ENCODE results near the gene UBE2L3. TPM values are rescaled to one million over a fixed set of nuclear protein-coding genes. Genes with fewer than 3 reads are reported as not detected.
A peak's percentile ranks its signal among the peaks of the same experiment; 100 is the strongest.

UBE2L3 gene
- polyA plus RNA-seq, 1 donor from 2014 or later = 106 TPM

DNA sequence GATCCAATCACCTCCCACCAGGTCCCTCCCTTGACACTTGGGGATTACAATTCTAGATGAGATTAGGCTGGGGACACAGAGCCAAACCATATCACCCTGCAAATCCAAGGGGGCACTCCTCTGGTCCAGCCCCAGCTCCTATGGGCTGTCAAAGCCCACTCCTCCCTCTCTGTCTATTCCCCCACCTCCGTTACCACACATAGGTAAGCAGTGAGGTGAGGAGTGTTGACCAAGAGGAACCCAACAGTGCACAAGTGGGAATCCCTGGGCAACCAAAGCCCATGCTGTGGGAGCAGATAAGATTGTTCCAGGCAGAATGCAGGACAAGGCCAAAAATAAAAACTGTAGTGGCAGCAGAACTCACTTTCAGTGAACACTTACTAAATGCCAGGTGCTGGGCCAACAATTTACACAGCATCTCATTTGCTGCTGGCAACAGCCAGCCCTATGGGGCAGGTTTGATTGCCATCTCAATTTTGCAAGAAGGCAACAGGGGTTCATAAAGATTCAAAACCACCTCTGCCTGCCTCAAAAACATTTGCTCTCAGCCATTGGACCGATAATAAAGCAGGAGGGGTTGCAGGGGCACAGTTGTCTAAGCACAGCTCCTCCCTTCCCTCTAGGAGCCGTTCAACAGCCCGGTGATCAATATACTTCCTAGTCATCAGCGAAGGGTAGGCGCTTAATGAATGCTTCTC lies 83.5 kb downstream of the UBE2L3 start:
- Mint-ChIP-seq H3K4me1 (peaks cover 11 to 20% (median 18%) of the 10 kb centered on the region in 3 donors), H3K4me3 (peak overlapping the region; percentile 86 to 94 (median 92)), H3K27ac (peak overlapping the region in 1 of 3 donors; percentile 4), H3K27me3 (no peaks in the 10 kb centered on the region), H3K36me3 (peaks cover 3% of the 10 kb centered on the region), H3K9me3 (no peaks in the 10 kb centered on the region)

DNA sequence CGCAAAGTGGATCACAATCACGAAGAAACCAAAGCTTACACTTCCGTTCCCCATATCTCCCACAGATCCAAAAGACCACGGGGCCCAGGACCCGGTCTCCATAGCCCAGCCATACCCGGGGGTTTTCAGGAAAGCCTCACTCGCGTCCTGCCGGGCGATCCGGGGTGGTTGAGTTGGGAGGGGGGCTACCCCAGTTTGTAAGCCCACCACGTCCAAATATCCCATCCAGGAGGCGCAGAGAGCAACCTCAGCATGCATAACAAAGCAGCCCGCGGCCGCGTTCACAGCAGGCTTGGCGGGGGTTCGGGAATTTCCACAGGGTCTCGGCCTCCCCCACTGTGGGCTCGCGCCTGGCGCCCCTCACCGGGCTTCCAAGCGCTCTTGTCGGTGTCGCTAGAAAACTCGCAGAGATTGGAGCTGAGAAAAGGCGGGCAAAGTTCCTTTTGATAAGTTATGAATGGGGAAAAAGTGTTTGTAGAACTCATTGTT lies 84.1 kb downstream of the UBE2L3 start:
- no peaks in the 10 kb centered on the region for H3K9me3 Mint-ChIP-seq
- H3K36me3 Mint-ChIP-seq = peaks cover 3% of the 10 kb centered on the region
- no peaks in the 10 kb centered on the region for H3K27me3 Mint-ChIP-seq
- H3K27ac Mint-ChIP-seq = peak overlapping the region in 2 of 3 donors; percentile 54 to 68
- H3K4me3 Mint-ChIP-seq = peak overlapping the region; percentile 86 to 94 (median 92)
- H3K4me1 Mint-ChIP-seq = peaks cover 12 to 18% (median 17%) of the 10 kb centered on the region in 3 donors

DNA sequence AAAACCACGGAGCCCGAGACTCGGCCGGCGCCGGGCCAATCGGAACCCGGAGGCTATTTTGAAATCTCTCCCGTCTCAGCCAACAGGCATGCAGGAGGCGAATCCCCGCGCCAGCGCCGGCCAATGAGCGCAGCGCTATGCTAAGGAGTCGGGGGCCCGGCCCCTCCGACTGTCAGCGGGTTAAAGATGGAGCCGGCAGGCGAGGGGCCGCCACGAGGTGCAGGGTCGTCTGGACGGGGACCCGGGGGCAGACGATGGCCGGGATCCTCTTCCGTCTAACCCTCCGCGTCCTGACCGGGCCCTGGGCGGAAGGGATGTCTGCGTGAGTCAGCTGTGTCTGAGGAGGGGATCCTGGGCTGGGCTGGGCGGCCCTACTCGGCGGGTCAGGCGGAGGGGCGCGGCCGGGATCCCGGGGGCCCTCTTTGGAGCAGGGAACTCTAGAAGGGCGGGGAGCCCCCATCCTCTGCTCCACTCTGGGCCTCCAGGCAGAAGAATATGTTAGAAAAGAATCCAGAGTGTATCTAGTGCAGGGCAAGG lies 84.6 kb downstream of the UBE2L3 start:
- Mint-ChIP-seq H3K4me1 (peaks cover 13 to 19% (median 14%) of the 10 kb centered on the region in 3 donors), H3K27ac (peak overlapping the region in 2 of 3 donors; percentile 54 to 68), H3K4me3 (peak overlapping the region; percentile 86 to 94 (median 92)), H3K9me3 (no peaks in the 10 kb centered on the region), H3K27me3 (no peaks in the 10 kb centered on the region), H3K36me3 (peaks cover 2% of the 10 kb centered on the region)

DNA sequence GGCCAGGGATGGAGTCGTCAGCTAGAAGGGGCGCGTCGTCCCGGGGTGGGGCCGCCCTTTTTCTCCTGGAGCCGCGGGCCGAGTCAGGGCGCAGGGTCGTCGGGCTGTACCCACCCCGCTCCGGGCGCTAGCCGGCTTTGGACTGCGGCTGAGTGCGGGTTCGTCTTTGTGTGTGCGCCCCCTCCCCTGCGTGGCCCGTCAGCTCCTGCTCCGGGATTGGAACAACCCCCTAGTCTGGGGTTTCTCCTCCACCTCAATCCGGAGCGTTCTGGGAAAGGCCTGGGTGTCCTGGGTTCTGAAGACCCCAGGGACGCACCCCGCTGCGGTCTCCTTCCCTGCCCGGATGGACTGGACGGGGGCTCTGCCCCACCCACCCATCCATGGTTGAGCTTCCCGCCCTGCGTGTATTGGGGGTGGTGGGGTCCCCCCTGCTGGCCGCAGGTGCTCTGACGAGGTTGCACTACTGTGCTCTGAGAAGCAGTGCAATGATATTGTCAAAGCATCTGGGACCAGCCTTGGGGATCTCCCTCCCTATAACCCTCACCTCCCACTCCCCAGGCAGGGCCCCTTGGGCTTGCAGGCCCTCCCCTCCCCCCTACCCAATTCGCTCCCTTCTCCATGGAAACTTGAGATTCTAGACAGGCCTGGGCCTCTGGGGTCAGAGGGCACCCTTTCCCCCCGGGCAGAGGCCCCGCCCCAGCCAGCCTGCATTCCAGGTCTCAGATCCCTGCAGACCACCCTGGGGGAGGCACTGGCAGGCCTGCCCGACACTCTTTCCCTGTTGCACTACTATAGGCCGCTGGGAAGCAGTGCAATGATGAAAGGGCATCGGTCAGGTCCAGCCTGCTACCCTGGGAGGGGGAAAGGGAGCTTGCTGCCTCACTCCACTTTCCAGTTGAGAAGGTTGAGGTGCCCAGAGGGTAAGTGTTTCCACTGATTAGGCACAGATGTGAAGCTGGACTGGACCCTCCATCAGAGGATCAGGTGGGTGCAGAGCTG lies 85.3 kb downstream of the UBE2L3 start:
- peak overlapping the region in 2 of 3 donors; percentile 12 to 39 for H3K27ac Mint-ChIP-seq
- peak overlapping the region; percentile 30 to 94 (median 76) for H3K4me3 Mint-ChIP-seq
- H3K4me1 Mint-ChIP-seq = peaks cover 13 to 19% (median 14%) of the 10 kb centered on the region in 3 donors
- H3K9me3 Mint-ChIP-seq = no peaks in the 10 kb centered on the region
- H3K27me3 Mint-ChIP-seq = no peaks in the 10 kb centered on the region
- peaks cover 2% of the 10 kb centered on the region for H3K36me3 Mint-ChIP-seq

DNA sequence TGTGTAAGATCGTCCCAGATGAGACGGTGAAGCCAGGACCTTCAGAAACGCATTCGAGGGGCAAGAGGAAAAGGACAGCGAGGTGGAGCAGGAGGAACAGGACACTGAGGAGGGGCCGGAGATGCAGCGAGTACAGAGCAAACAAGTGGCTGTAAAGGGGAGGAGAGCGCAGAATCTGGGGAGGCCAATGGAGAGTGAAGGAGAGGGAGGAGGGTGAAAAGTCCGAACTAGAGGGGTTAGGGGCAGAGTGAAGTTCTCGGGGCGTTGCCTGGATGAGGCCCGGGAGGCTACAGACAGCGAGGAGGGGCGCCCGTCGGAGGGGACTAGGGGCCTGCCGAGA lies 89.5 kb downstream of the UBE2L3 start:
- Mint-ChIP-seq H3K9me3 (no peaks in the 10 kb centered on the region), H3K27me3 (no peaks in the 10 kb centered on the region), H3K27ac (no peak overlapping the region), H3K4me3 (peak overlapping the region; percentile 80 to 89 (median 84)), H3K36me3 (no peaks in the 10 kb centered on the region), H3K4me1 (peaks cover 5 to 9% (median 8%) of the 10 kb centered on the region in 3 donors)

DNA sequence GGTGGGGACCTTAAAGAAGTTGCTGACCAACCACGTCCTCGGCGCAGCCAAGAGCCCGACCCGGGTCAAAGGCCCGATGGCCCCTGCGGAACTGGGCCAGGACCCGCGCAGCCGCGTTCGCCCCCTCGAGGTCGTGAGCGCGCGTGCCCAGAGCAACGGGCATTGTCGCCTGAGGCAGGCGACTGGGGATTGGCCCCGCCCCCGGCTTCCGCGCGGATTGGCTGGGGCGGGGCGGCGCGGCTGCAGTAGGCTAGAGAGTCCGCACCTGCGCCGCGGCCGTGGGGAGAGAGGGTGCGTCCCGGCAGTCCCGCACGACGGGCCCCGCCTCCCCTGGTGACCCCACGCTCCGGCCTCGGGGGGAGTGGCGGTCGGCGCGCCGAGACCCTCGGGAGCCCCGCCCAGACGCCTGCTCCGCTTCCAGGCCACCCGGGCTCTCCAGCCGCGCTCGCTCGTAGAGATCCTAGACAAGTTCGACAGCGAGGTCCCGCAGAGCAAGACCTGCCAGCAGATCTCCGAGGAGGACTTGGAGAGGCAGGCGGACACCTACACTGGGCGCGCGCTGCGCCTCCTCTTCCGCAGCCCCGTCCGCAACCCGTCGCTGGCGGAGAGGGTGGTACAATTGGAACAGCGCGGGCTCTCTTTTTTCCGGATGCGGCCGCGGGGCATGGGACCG lies 90.0 kb downstream of the UBE2L3 start:
- Mint-ChIP-seq H3K27me3 (no peaks in the 10 kb centered on the region), H3K9me3 (no peaks in the 10 kb centered on the region), H3K4me1 (peaks cover 4 to 8% (median 8%) of the 10 kb centered on the region in 3 donors), H3K27ac (no peak overlapping the region), H3K36me3 (no peaks in the 10 kb centered on the region), H3K4me3 (peak overlapping the region; percentile 57 to 96 (median 90))

DNA sequence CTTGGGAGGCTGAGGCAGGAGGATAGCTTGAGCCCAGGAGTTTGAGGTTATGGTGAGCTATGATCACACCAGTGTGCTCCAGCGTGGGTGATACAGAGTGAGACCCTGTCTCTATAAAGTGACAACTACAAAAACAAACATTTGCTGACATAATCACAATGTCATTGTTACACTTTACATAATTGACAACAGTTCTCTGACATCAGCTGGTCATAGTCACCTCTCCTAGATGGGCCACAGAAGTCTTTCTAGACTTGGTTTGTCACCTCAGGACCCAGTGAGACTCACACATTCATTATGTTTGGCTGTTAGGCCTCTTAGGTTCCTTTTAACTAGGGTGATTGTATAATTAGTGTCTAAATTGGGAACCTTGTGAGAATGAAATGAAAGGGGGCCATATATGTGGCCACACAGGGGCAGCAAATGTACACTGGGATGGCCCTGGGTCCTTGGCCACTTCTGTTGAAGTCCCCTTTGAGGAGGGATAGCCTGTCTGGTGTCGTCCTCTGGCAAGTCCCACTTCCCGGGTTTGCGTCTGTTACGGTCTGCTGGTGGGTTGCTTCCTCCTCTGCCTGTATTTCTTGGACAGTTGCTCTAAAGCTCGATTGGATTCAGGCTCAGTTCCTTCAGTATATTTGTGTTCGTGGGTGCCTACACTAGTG lies 92.5 kb downstream of the UBE2L3 start:
- peaks cover 4 to 9% (median 8%) of the 10 kb centered on the region in 3 donors for H3K4me1 Mint-ChIP-seq
- H3K36me3 Mint-ChIP-seq = no peaks in the 10 kb centered on the region
- no peaks in the 10 kb centered on the region for H3K27me3 Mint-ChIP-seq
- no peaks in the 10 kb centered on the region for H3K9me3 Mint-ChIP-seq
- no peak overlapping the region for H3K27ac Mint-ChIP-seq
- peak overlapping the region in 1 of 4 donors; percentile 69 for H3K4me3 Mint-ChIP-seq

DNA sequence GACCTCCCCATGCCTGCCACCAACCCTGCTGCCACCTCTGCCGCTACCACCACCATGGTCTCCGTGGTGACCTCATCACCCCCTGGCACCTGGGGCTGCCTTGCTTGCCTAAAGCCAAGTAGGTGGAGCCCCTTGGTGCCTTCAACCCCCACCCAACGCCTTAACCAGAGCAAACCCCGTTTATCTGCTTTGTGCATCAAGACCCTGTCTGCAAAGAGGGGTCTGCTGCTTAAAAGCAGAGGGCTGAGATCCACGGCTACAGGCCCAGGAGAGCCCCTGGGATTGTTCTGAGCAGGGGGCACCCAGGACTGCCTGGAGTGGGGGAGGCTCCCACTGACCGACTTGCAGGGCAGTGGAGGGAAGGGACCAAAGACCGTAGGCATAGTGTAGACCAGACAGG lies 93.4 kb downstream of the UBE2L3 start:
- H3K36me3 Mint-ChIP-seq = no peaks in the 10 kb centered on the region
- peak overlapping the region in 1 of 4 donors; percentile 1 for H3K4me3 Mint-ChIP-seq
- H3K27me3 Mint-ChIP-seq = no peaks in the 10 kb centered on the region

DNA sequence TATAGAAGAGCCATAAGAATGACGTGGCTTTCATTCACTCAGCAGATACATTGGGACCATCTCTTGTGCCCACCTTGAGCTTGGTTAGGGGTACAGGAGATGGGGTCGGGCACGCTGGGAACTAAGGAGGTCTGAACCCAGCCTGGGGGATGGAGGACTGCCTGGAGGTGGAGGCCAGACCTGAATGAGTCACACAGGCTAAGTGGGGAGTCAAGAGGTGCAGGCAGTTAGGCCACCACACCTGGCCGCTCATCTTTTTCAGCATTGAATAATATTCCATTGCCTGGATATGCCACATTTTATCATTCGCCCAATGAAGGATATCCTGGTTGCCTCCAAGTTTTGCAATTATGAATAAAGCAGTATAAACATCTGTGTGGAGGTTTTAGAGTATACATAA lies 94.5 kb downstream of the UBE2L3 start:
- no peaks in the 10 kb centered on the region for H3K36me3 Mint-ChIP-seq
- no peaks in the 10 kb centered on the region for H3K9me3 Mint-ChIP-seq
- H3K27me3 Mint-ChIP-seq = no peaks in the 10 kb centered on the region
- H3K27ac Mint-ChIP-seq = no peak overlapping the region
- H3K4me3 Mint-ChIP-seq = peak overlapping the region in 1 of 4 donors; percentile 26
- H3K4me1 Mint-ChIP-seq = peaks cover 4 to 8% (median 4%) of the 10 kb centered on the region in 3 donors

More for the DNA sequence above, 93.4 kb downstream of the UBE2L3 start:
- H3K27ac Mint-ChIP-seq = no peak overlapping the region
- no peaks in the 10 kb centered on the region for H3K9me3 Mint-ChIP-seq
- H3K4me1 Mint-ChIP-seq = peaks cover 4 to 11% (median 8%) of the 10 kb centered on the region in 3 donors

DNA sequence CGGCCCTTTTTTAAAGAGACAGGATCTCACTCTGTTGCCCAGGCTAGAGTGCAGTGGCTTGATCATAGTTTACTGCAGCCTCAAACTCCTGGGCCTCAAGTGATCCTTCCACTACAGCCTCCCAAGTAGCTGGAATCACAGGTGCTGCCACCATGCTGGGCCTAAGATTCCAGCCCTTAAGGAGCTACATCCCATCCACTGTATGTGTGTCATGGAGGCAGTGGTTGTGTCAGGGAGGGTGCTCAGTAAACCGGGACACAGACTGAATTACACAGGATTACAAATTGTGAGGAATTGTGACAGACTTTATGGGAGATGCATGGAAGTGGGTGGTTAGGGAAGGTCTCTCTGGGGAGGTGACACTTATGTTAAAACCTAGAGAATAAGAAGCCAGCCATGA lies 96.2 kb downstream of the UBE2L3 start:
- no peaks in the 10 kb centered on the region for H3K27me3 Mint-ChIP-seq
- no peaks in the 10 kb centered on the region for H3K36me3 Mint-ChIP-seq
- H3K4me1 Mint-ChIP-seq = peaks cover 4 to 9% (median 5%) of the 10 kb centered on the region in 3 donors
- H3K4me3 Mint-ChIP-seq = peak overlapping the region in 3 of 4 donors; percentile 42 to 82 (median 58)
- H3K27ac Mint-ChIP-seq = peak overlapping the region; percentile 22 to 80 (median 73)
- H3K9me3 Mint-ChIP-seq = no peaks in the 10 kb centered on the region

DNA sequence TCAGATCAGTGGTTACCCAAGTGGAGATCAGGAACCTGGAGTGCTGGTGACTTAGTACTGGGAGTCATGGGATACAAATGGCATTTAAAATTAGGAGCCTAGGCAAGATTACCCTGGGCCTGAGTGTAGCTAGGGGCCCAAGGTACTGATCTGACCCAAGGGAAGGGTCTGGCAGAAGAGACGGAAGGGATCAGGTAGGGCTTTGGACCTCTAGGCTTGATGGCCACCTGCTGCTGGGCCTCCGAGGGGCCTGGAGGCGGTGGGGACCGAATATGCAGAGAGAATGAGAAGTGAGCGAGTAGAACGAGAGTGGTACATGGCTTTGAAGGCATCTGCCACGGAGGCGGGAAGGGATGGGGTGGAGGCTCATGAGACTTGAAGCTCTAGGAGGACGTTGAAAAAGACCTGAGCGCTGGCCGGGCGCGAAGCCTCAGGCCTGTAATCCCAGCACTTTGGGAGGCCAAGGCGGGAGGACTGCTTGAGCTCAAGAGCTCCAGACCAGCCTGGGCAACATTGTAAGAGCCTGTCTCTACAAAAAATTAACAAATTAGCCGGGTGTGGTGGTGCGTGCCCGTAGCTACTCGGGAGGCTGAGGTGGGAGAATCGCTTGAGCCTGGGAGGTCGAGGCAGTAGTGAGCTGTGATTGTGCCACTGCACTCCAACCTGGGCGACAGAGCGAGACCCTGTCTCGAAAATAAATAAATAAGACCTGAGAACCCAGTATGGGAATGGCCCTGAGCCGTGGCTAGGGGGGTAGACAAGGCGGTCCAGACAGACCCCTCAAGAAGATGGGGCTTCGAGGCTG lies 97.7 kb downstream of the UBE2L3 start:
- H3K36me3 Mint-ChIP-seq = no peaks in the 10 kb centered on the region

DNA sequence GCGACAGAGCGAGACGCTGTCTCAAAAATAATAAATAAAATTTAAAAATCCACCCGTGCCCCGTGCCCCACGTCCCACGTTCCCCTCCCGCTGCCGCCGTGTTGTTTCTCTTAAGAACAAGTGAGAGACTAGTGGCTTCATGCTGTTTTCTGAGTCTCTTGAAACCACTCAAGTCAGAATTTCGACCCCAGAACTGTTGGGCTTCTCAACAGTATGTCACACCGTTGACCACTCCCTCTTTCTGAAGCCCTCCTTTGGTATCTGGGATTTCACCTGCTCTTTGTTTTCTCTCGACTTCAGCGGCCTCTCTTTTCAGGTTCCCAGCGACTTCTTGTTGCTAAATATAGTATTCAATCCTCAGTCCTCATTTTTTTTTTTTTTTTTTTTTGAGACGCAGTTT lies 99.3 kb downstream of the UBE2L3 start:
- no peaks in the 10 kb centered on the region for H3K36me3 Mint-ChIP-seq
- no peaks in the 10 kb centered on the region for H3K9me3 Mint-ChIP-seq
- no peaks in the 10 kb centered on the region for H3K27me3 Mint-ChIP-seq
- peak overlapping the region; percentile 97 to 100 (median 99) for H3K4me3 Mint-ChIP-seq
- peak overlapping the region; percentile 82 to 99 (median 96) for H3K27ac Mint-ChIP-seq
- peaks cover 4 to 15% (median 5%) of the 10 kb centered on the region in 3 donors for H3K4me1 Mint-ChIP-seq

More for the DNA sequence above, 97.7 kb downstream of the UBE2L3 start:
- Mint-ChIP-seq H3K4me3 (peak overlapping the region; percentile 97 to 100 (median 99)), H3K27ac (peak overlapping the region; percentile 82 to 99 (median 96)), H3K9me3 (no peaks in the 10 kb centered on the region), H3K27me3 (no peaks in the 10 kb centered on the region), H3K4me1 (peaks cover 5 to 15% (median 6%) of the 10 kb centered on the region in 3 donors)

DNA sequence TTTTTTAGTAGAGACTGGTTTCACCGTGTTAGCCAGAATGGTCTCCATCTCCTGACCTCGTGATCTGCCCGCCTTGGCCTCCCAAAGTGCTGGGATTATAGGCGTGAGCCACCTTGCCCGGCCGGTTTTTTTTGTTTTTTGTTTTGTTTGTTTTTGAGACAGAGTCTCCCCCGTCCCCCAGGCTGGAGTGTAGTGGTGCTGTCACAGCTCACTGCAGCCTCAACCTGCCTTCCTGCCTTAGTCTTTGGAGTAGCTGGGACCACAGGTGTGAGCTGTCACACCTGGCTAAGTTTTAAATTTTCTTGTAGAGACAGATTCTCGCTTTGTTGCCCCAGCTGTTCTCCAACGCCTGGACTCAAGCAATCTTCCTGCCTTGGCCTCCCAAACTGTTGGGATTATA lies 101.5 kb downstream of the UBE2L3 start:
- peak overlapping the region in 2 of 3 donors; percentile 14 to 63 for H3K27ac Mint-ChIP-seq
- peaks cover 4 to 15% (median 5%) of the 10 kb centered on the region in 3 donors for H3K4me1 Mint-ChIP-seq
- no peaks in the 10 kb centered on the region for H3K27me3 Mint-ChIP-seq
- no peaks in the 10 kb centered on the region for H3K9me3 Mint-ChIP-seq
- H3K36me3 Mint-ChIP-seq = peaks cover 2% of the 10 kb centered on the region
- peak overlapping the region in 2 of 4 donors; percentile 62 to 72 for H3K4me3 Mint-ChIP-seq
